Activated T-helper 9 cell treated with anti-CD3 and anti-CD28 coated beads, Interleukin-2, amount 50 U/mL, for 16 hours (primary cell): ENCODE measurements around the gene GINS1.
A peak's percentile ranks its signal among the peaks of the same experiment; 100 is the strongest.

Source experiments
- DNase-seq: peaks from one replicate; pipeline ENCODE4 v3.0.0-alpha.2; 2020; ENCODE audit warnings: low read depth

GINS1 gene

DNA sequence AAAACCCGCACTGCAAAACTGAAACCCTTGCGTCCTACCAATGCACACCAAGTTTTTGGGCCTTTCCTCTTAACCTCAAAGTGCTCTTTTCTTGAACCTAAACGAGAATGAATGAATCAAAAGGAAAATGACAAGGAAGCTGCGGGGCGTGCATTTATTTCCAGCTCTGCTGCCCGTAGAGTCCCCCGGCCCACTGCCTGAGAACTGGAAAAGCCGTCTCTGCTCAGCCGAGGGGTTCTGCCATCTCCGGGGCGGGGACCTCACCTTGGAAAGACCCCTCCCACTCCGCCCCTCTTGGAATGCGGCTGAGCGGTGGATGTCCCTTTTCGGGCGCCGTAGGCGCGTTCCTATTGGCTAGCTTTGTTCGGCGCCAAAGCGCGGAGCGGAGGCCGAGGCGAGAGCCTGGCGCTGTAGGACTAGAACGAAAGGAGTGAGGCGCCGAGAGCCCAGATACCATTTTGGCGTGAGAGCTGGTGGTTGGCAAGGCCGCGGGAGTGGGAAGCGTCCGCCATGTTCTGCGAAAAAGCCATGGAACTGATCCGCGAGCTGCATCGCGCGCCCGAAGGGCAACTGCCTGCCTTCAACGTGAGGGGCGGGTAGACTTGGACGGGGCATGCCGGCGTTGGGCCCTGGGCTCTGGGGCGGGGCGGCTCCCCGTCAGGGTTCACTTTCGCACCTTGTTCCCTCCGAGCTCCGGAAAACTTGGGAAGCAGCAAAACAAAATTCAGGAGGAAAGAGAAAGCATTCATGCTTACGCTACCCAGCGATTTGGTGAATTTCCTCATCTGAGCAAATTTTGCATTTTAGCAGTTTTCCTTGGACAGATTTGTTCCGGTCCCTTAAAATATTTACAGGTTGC, at the start of gene GINS1:
Gene GINS1 (plus strand): TSS at position 363 of the 859 bp plus-strand sequence. CDS start 148 bp downstream, at position 511.
- peak; percentile 63 for DNase-seq

GRCh38 chr20:25360631-25361286, 46.7 kb upstream of the GINS1 start:
- no peak for DNase-seq

DNA sequence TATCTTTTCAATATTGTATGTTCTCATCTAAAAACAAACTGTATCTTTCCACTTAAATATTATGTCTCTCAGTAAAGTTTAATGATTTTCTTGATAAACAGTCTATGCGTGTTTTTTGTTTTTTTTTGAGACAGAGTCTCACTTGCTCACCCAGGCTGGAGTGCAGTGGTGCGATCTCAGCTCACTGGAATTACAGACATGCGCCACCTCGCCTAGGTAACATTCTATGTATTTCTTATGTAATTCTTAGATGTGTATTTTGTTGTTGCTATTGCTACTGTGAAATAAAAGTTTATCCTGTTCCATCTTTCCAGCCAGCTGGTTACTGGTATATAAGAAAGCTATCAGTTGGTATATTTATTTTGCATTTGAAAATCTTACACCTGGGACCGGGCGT, 46.2 kb upstream of the GINS1 start:
- no peak for DNase-seq

DNA sequence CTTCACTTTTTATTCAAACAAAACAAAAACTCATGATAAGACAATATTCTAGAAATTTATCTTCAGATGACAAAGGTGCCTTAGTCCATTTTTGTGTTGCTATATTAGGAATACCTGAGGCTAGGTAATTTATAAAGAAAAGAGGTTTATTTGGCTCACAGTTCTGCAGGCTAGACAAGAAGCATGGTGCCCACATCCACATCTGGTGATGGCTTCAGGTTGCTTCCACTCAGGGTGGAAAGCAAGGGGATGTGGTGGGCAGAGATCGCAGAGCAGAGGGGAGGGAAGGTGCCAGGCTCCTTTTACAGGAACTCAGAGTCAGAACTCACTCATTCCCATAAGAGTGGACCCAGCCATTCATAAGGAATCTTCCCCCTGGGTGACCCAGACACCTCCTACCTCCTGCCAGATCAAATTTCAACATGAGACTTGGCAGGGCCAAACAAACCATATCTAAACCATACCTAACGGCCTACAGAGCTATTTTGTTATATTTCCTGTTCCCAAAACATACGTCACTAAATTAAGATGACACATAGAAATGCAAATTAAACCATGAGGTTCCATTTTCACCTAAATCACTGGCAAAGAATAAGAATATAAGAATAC, 43.2 kb upstream of the GINS1 start:
- DNase-seq, result no peak

DNA sequence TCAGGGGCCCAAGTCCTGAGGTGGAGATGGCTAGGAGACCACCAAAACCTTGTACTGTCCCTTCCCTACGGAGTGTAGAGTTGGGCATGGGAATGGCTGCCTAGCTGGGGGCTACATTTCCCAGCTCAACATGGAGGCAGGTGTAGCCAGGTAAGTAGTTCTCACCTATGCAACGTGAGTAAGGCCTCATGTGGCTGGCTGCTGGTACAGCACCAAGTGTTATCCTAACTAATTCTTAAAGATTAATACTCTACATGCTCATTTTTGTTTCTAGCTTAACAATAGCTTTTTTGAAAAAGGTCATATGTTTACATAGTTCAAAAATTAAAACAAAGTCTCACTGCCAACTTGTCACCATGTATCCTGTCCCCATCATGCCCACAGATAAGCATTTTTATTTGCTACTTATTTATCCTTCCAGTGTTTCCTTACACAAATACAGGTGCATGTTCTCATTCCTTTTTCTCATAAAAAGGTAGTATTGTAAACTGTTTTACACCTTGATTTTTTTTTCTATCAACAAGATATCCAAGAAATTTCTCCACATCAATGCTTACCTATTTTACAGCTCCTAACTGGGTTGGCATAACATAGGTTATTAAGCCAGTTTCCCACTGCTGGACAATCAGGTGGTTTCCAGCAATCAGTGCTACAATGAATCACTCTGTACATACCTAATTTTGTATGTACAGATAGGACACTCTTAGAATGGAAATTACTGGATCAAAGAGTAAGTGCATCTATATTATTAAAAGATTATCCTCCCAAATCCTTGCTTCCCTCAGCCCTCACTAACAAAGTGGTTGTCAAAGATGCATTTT, 42.4 kb upstream of the GINS1 start:
- no peak for DNase-seq

- DNase-seq, result no peak
Measured at GRCh38 chr20:25368526-25368925, 38.9 kb upstream of the GINS1 start.

GRCh38 chr20:25368976-25369375, 38.5 kb upstream of the GINS1 start:
- no peak for DNase-seq

DNA sequence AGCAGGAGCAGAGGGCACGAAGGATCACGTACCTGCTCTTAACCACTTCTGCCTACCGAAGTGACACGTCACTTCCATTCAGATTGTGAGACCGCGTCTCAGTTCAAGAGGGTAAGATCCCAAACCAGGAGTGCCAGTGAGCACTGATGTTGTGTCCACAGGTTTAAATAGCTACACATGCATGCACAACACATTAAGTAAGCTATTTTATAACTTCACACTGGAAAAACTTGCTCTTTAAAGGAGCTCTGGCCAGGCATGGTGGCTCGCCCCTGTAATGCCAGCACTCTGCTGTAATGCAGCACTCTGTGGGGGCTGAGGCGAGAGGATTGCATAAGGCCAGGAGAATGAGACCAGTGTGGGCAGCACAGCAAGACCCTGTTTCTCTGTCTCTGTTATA, 37.9 kb upstream of the GINS1 start:
- DNase-seq, result no peak

DNA sequence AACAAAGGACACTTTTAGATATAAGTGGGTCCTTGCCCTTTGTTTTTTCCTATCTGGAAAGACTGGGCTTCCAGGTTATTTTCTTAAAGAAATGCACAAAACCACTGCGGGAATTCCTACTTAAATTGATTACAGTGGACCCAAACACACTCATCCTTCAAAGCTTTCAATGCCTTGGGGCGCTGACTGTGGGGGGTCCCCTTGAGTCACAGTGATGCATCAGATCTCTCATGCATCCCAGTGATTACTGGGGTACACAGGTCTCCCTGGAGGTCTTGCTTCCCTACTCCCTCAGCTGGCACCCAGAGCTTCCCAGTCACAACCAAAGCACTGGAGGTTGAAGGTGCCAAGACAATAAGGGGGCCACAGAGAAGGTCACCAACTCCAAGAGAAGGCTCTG, 37.5 kb upstream of the GINS1 start:
- DNase-seq, result no peak

GRCh38 chr20:25372584-25373336, 34.7 kb upstream of the GINS1 start:
- no peak for DNase-seq

DNA sequence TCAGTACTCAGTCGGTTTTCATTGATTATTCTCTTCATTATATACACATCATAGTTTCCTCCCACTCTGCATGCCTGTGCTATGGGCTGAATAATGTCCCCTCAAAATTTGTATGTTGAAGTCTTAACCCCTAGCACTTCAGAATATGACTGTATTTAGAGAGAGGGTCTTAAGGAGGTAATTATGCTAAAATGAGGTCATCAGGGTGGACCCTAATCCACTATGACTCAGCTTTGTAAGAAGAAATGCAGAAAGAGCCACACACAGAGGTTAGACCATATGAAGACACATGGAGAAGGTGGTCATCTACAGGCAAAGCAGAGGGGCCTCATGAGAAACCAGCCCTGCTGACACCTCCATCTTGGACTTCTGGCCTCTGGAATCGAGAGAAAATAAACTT, 32.6 kb upstream of the GINS1 start:
- no peak for DNase-seq

- no peak for DNase-seq
Measured at GRCh38 chr20:25376236-25376635, 31.2 kb upstream of the GINS1 start.

GRCh38 chr20:25376886-25377285, 30.6 kb upstream of the GINS1 start:
- DNase-seq, result no peak

DNA sequence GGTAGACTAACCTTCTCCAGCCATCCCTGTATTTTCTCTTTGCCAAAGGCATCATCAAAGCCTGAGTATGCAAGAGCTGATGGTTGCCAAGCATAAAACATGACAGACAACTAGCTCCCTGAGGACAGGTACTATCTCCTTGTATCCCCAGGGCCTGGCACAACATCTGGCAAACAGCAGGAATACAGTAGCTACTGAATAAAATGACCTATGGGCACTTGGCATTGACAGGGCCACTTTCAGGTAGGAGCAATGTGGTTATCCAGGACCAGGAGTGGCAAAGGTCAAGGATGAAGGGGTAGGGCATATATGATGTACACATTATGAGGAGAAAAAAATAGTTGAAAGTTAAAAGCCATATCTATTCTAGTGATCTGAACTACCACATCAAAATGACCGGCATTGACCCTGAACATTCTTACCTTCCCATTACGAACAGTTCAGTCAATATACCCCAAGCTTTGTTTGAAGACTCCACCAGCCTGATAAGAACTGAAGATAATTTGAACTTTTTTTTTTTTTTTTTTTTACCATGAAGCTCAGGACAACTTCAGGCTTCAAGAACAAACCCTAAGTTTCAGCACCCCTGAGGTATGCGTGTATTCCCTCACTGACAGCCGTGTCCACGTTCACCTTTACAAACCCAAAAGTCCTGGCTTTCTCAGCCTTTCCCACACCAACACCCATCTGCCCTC, 29.1 kb upstream of the GINS1 start:
- DNase-seq, result no peak

GRCh38 chr20:25378884-25379733, 28.4 kb upstream of the GINS1 start:
- DNase-seq, result no peak

DNA sequence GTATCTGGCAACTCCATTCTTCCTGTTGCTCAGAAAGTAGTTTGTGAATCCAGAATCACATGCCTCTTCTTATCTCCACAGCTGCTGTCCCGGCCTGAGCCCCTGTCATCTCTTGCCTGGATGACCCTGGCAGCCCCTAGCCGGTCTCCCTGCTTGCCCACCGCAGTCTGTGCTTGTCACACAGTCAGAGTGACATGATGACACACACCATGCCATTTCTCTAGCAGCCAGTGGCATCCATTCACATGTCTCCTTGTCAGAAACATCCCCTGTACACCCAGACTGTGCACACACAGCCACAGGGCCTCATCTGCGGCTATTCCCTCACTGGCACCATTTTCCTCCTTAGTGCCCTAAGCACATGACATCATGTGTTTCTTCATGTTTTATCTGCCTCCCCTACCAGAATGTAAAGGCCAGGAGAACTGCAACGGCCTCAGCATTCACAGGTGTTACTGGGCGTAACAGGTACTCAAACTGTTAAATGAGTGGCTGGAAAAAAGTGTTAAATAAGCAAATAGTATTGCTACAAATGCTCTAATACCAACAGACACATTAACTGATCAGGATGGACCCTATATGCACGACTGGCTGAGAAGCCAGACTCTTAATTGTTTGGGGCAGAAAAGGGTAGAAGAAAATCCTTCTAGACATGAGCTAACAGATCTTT, 26.4 kb upstream of the GINS1 start:
- DNase-seq, result no peak

DNA sequence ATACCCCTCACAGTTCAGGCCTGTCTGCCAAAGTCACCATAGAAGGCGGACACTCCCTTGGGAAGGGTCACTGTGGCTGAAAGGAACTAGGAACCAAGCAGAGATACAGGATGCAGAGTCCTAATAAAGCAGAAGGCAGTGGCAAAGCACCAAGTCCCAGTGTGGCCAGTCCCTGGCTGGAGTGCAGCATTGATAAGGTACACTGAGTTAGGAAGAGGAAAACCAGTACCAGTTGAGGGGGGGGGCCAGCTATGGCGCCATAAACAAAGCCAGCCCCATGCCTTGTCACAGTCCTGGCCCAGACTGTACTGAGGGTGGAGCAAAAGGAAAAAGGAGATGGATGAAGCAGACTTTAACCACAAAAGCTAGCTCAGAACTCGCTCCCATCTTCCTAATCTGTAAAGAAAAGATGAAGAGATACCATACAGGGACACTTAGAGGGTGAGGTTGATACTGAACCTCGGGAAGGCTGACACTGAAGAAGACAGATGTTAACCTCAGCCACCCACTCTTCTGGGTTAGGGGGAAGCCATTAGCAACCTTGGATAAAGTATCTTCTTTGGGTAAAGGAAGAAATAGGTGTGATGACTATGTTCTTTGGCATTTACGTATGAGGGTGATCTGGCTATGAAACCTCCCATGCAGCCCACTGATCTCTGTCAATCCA, 24.6 kb upstream of the GINS1 start:
- DNase-seq, result no peak

GRCh38 chr20:25389401-25389857, 18.0 kb upstream of the GINS1 start:
- no peak for DNase-seq
